HEK293 (cell line): Measurements from ENCODE around the gene GALNT2.

Experiments used
- CTCF ChIA-PET: fragments of 350-600 bp; formaldehyde crosslinking; extraction: SDS; loops from one replicate; lab custom pipeline; 2021; ENCODE audit warnings: antibody characterized with exemption; lab: Yijun Ruan, JAX
- POLR2A ChIA-PET: fragments of 300-600 bp; formaldehyde crosslinking; extraction: SDS; loops from one replicate; lab custom pipeline; 2020; ENCODE audit warnings: antibody characterized with exemption, inconsistent platforms; lab: Yijun Ruan, JAX
- H3K27ac ChIP-seq: fragments of 200-500 bp; sonication (Bioruptor generic); 2 replicates; pipeline ENCODE4 v1.5.1; 2014; ENCODE audit warnings: low read depth, low read length, control low read depth, inconsistent platforms; ENCODE audit errors: extremely low read depth
- H3K36me3 ChIP-seq, 2 experiments: fragments of 200-500 bp in 1 of 2; sonication (Bioruptor generic) in 1 of 2; 1 replicate in 1 of 2; 2 replicates in 1 of 2; pipeline ENCODE4 v1.5.1; 2014 to 2017; ENCODE audit warnings: inconsistent platforms in 2 of 2, low read length in 2 of 2; ENCODE audit not compliant: control insufficient read depth in 2 of 2, insufficient read depth in 1 of 2
- H3K4me1 ChIP-seq: fragments of 200-500 bp; sonication (Bioruptor generic); 2 replicates; pipeline ENCODE4 v1.5.1; 2014; ENCODE audit warnings: mild to moderate bottlenecking, low read length, inconsistent platforms; ENCODE audit not compliant: control insufficient read depth, insufficient read depth
- H3K4me3 ChIP-seq: 2 replicates; pipeline ENCODE4 v1.5.1; 2011; ENCODE audit warnings: low read depth, mild to moderate bottlenecking, control low read depth, low read length, moderate library complexity
- H3K9me3 ChIP-seq: fragments of 200-500 bp; sonication (Bioruptor generic); 2 replicates; pipeline ENCODE4 v1.5.1; 2014; ENCODE audit warnings: low read depth, low read length, inconsistent platforms; ENCODE audit not compliant: control insufficient read depth, insufficient read depth
- BCL11A ChIP-seq: fragments of 450-650 bp; formaldehyde crosslinking; IDR thresholded peaks from 2 replicates; pipeline ENCODE4 v1.5.1; 2016; ENCODE audit warnings: low read depth, missing biosample characterization, missing genetic modification characterization
- EGR2 ChIP-seq: fragments of 450-650 bp; formaldehyde crosslinking; IDR thresholded peaks from 2 replicates; pipeline ENCODE4 v1.5.1; 2016; ENCODE audit warnings: low read depth, missing biosample characterization, missing genetic modification characterization
- GLIS1 ChIP-seq: fragments of 450-650 bp; formaldehyde crosslinking; IDR thresholded peaks from 2 replicates; pipeline ENCODE4 v1.5.1; 2016; ENCODE audit warnings: missing biosample characterization, missing genetic modification characterization
- IKZF3 ChIP-seq: fragments of 450-650 bp; IDR thresholded peaks from 2 replicates; pipeline ENCODE4 v1.5.0; 2018; ENCODE audit warnings: missing biosample characterization, mild to moderate bottlenecking, missing genetic modification characterization, moderate library complexity
- KLF1 ChIP-seq: fragments of 450-650 bp; formaldehyde crosslinking; IDR thresholded peaks from 2 replicates; pipeline ENCODE4 v1.5.1; 2016; ENCODE audit warnings: missing biosample characterization, missing genetic modification characterization
- KLF17 ChIP-seq: fragments of 450-650 bp; formaldehyde crosslinking; IDR thresholded peaks from 2 replicates; pipeline ENCODE4 v1.5.1; 2016; ENCODE audit warnings: missing biosample characterization, missing genetic modification characterization
- KLF9 ChIP-seq: fragments of 450-650 bp; formaldehyde crosslinking; IDR thresholded peaks from 2 replicates; pipeline ENCODE4 v1.5.1; 2016; ENCODE audit warnings: missing biosample characterization, missing genetic modification characterization, low read depth
- MYNN ChIP-seq: fragments of 450-650 bp; formaldehyde crosslinking; IDR thresholded peaks from 2 replicates; pipeline ENCODE4 v1.5.1; 2016; ENCODE audit warnings: missing biosample characterization, missing genetic modification characterization, borderline replicate concordance
- OSR2 ChIP-seq: fragments of 450-650 bp; formaldehyde crosslinking; IDR thresholded peaks from 2 replicates; pipeline ENCODE4 v1.5.1; 2016; ENCODE audit warnings: missing biosample characterization, missing genetic modification characterization
- SALL2 ChIP-seq: fragments of 450-650 bp; formaldehyde crosslinking; IDR thresholded peaks from 2 replicates; pipeline ENCODE4 v1.5.0; 2017; ENCODE audit warnings: missing biosample characterization, mild to moderate bottlenecking, missing genetic modification characterization, borderline replicate concordance
- YY1 ChIP-seq: fragments of 450-650 bp; formaldehyde crosslinking; IDR thresholded peaks from 2 replicates; pipeline ENCODE4 v1.5.1; 2018; ENCODE audit warnings: missing biosample characterization, missing genetic modification characterization
- ZEB2 ChIP-seq: fragments of 450-650 bp; formaldehyde crosslinking; IDR thresholded peaks from 2 replicates; pipeline ENCODE4 v1.5.1; 2016; ENCODE audit warnings: missing biosample characterization, missing genetic modification characterization
- ZFHX2 ChIP-seq: fragments of 450-650 bp; formaldehyde crosslinking; conservative IDR thresholded peaks from 2 replicates; pipeline ENCODE4 v1.5.1; 2016; ENCODE audit warnings: missing biosample characterization, missing genetic modification characterization
- ZFP69B ChIP-seq: fragments of 450-650 bp; formaldehyde crosslinking; IDR thresholded peaks from 2 replicates; pipeline ENCODE4 v1.5.1; 2016; ENCODE audit warnings: missing biosample characterization, missing genetic modification characterization
- ZIC2 ChIP-seq: fragments of 450-650 bp; formaldehyde crosslinking; IDR thresholded peaks from 2 replicates; pipeline ENCODE4 v1.5.1; 2016; ENCODE audit warnings: missing biosample characterization, missing genetic modification characterization
- ZNF169 ChIP-seq: fragments of 450-650 bp; formaldehyde crosslinking; IDR thresholded peaks from 2 replicates; pipeline ENCODE4 v1.5.1; 2016; ENCODE audit warnings: missing biosample characterization, missing genetic modification characterization
- ZNF341 ChIP-seq: fragments of 450-650 bp; formaldehyde crosslinking; IDR thresholded peaks from 2 replicates; pipeline ENCODE4; 2016; ENCODE audit warnings: low read depth, missing biosample characterization, missing genetic modification characterization
- ZNF37A ChIP-seq: fragments of 450-650 bp; IDR thresholded peaks from 2 replicates; pipeline ENCODE4 v1.5.1; 2018; ENCODE audit warnings: missing biosample characterization, missing genetic modification characterization
- ZNF404 ChIP-seq: fragments of 450-650 bp; formaldehyde crosslinking; IDR thresholded peaks from 2 replicates; pipeline ENCODE4 v1.5.1; 2017; ENCODE audit warnings: missing biosample characterization, missing genetic modification characterization
- ZNF426 ChIP-seq: fragments of 450-650 bp; formaldehyde crosslinking; IDR thresholded peaks from 2 replicates; pipeline ENCODE4 v1.5.1; 2017; ENCODE audit warnings: missing biosample characterization, missing genetic modification characterization, mild to moderate bottlenecking, inconsistent platforms, moderate library complexity
- ZNF510 ChIP-seq: fragments of 450-650 bp; formaldehyde crosslinking; IDR thresholded peaks from 2 replicates; pipeline ENCODE4 v1.5.1; 2018; ENCODE audit warnings: mild to moderate bottlenecking, missing genetic modification characterization, missing biosample characterization; ENCODE audit not compliant: insufficient replicate concordance
- ZNF600 ChIP-seq: fragments of 450-650 bp; formaldehyde crosslinking; IDR thresholded peaks from 2 replicates; pipeline ENCODE4 v1.5.1; 2016; ENCODE audit warnings: missing biosample characterization, missing genetic modification characterization
- TF ChIP-seq, protein P1 (sequence below): fragments of 450-650 bp; formaldehyde crosslinking; IDR thresholded peaks from 2 replicates; pipeline ENCODE4 v1.5.1; 2016; ENCODE audit warnings: missing biosample characterization, missing genetic modification characterization
- TF ChIP-seq, protein P2 (sequence below): fragments of 450-650 bp; formaldehyde crosslinking; IDR thresholded peaks from 2 replicates; pipeline ENCODE4 v1.5.1; 2017; ENCODE audit warnings: missing biosample characterization, missing genetic modification characterization
- TF ChIP-seq, protein P3 (sequence below): fragments of 450-650 bp; formaldehyde crosslinking; IDR thresholded peaks from 2 replicates; pipeline ENCODE4 v1.5.1; 2016; ENCODE audit warnings: missing biosample characterization, missing genetic modification characterization

GALNT2 gene

GRCh38 chr1:230130172-230130944 is 63.3 kb downstream of the GALNT2 start:
- Histone ChIP-seq H3K4me3 (no peak overlapping the region), H3K36me3 (no peaks in the 10 kb centered on the region), H3K4me1 (no peaks in the 10 kb centered on the region), H3K27ac (no peak overlapping the region), H3K9me3 (no peaks in the 10 kb centered on the region)
- POLR2A ChIA-PET: no interaction called here
- CTCF ChIA-PET: interaction anchor here (0.5 to 1.4 kb wide), 3 partner anchors 9 to 280 kb away, joined by 3 to 10 read pairs (median 3); no protein-coding TSS in a partner anchor
- peak; percentile 63 for TF ChIP-seq OSR2 (tag by site-specific recombination)
- peak; percentile 16; the same call in 1 of the 2 replicates for TF ChIP-seq GLIS1 (tag by site-specific recombination)
- peak; percentile 91 for TF ChIP-seq ZFHX2 (tag by site-specific recombination)
- TF ChIP-seq ZNF169 (tag by site-specific recombination): no peak
- TF ChIP-seq KLF1 (tag by site-specific recombination): peak; percentile 62
- peak; percentile 98 for TF ChIP-seq ZIC2 (tag by site-specific recombination)
- peak; percentile 61; the same call in 1 of the 2 replicates for TF ChIP-seq ZNF600
- TF ChIP-seq KLF17 (tag by site-specific recombination): peak; percentile 44; the same call in 1 of the 2 replicates
- 0 out of 2 replicates have a peak, but pooled peaks have one; percentile 27 for TF ChIP-seq ZNF341 (tag by site-specific recombination)
- TF ChIP-seq, protein P1, sequence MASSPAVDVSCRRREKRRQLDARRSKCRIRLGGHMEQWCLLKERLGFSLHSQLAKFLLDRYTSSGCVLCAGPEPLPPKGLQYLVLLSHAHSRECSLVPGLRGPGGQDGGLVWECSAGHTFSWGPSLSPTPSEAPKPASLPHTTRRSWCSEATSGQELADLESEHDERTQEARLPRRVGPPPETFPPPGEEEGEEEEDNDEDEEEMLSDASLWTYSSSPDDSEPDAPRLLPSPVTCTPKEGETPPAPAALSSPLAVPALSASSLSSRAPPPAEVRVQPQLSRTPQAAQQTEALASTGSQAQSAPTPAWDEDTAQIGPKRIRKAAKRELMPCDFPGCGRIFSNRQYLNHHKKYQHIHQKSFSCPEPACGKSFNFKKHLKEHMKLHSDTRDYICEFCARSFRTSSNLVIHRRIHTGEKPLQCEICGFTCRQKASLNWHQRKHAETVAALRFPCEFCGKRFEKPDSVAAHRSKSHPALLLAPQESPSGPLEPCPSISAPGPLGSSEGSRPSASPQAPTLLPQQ (tag by site-specific recombination): 0 out of 2 replicates have a peak, but pooled peaks have one; percentile 20
- no peak for TF ChIP-seq ZNF510 (tag by site-specific recombination)
- TF ChIP-seq ZFP69B (tag by site-specific recombination): peak; percentile 76
- no peak for TF ChIP-seq IKZF3 (tag by site-specific recombination)
- no peak for TF ChIP-seq ZNF37A
- peak; percentile 92 for TF ChIP-seq EGR2 (tag by site-specific recombination)

DNA sequence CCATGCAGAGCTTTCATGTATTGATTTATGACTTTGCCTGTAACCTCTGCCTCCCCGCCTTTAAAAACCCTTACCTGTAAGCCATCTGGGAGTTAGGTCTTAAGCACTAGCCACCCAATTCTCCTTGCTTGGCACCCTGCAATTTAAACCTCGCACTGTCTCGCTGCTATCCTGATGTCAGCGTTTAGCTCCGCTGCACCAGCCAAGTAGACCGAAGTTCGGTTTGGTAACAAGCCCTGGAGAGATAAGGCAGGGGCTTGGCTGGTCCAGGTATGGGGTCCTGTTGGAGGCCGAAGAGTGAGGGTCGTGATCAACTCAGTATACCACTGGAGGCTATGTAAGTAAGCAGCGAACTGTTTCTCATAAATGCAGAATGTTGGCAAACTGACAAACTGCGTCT is 64.4 kb downstream of the GALNT2 start:
- Histone ChIP-seq H3K4me1 (no peaks in the 10 kb centered on the region), H3K36me3 (no peaks in the 10 kb centered on the region), H3K9me3 (no peaks in the 10 kb centered on the region), H3K27ac (no peak overlapping the region), H3K4me3 (no peak overlapping the region)
- ChIA-PET POLR2A (no interaction called here), CTCF (interaction anchor here (1.0 kb wide), 1 partner anchor 68 kb away, joined by 3 read pairs; no protein-coding TSS in a partner anchor)
- no peak for TF ChIP-seq ZEB2 (tag by site-specific recombination)
- TF ChIP-seq BCL11A (tag by site-specific recombination): no peak
- TF ChIP-seq SALL2 (tag by site-specific recombination): no peak
- TF ChIP-seq OSR2 (tag by site-specific recombination): no peak
- TF ChIP-seq, protein P2, sequence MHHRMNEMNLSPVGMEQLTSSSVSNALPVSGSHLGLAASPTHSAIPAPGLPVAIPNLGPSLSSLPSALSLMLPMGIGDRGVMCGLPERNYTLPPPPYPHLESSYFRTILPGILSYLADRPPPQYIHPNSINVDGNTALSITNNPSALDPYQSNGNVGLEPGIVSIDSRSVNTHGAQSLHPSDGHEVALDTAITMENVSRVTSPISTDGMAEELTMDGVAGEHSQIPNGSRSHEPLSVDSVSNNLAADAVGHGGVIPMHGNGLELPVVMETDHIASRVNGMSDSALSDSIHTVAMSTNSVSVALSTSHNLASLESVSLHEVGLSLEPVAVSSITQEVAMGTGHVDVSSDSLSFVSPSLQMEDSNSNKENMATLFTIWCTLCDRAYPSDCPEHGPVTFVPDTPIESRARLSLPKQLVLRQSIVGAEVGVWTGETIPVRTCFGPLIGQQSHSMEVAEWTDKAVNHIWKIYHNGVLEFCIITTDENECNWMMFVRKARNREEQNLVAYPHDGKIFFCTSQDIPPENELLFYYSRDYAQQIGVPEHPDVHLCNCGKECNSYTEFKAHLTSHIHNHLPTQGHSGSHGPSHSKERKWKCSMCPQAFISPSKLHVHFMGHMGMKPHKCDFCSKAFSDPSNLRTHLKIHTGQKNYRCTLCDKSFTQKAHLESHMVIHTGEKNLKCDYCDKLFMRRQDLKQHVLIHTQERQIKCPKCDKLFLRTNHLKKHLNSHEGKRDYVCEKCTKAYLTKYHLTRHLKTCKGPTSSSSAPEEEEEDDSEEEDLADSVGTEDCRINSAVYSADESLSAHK (tag by site-specific recombination): no peak
- no peak for TF ChIP-seq YY1 (tag by site-specific recombination)
- TF ChIP-seq ZNF404 (tag by site-specific recombination): no peak
- TF ChIP-seq KLF9 (tag by site-specific recombination): no peak
- no peak for TF ChIP-seq ZNF426 (tag by site-specific recombination)
- TF ChIP-seq, protein P3, sequence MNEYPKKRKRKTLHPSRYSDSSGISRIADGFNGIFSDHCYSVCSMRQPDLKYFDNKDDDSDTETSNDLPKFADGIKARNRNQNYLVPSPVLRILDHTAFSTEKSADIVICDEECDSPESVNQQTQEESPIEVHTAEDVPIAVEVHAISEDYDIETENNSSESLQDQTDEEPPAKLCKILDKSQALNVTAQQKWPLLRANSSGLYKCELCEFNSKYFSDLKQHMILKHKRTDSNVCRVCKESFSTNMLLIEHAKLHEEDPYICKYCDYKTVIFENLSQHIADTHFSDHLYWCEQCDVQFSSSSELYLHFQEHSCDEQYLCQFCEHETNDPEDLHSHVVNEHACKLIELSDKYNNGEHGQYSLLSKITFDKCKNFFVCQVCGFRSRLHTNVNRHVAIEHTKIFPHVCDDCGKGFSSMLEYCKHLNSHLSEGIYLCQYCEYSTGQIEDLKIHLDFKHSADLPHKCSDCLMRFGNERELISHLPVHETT (tag by site-specific recombination): no peak
- no peak for TF ChIP-seq MYNN
